Endothelial cell (in vitro differentiated cells): Measurements from ENCODE around the gene PTPRT. TPM values are rescaled to one million over a fixed set of nuclear protein-coding genes. Genes with fewer than 3 reads are reported as not detected.

Experiments used
- DNase-seq: peaks from one replicate; pipeline ENCODE4 v3.0.0; 2021; ENCODE audit warnings: low spot score
- H3K27ac Mint-ChIP-seq: one replicate; pipeline ENCODE4 v1.8.0; 2021; ENCODE audit warnings: mixed read lengths, inconsistent platforms; ENCODE audit not compliant: unreplicated experiment
- H3K27me3 Mint-ChIP-seq: one replicate; pipeline ENCODE4 v1.8.0; 2021; ENCODE audit warnings: mild to moderate bottlenecking, moderate library complexity, mixed read lengths, inconsistent platforms; ENCODE audit not compliant: unreplicated experiment
- H3K36me3 Mint-ChIP-seq: one replicate; pipeline ENCODE4 v1.8.0; 2021; ENCODE audit warnings: mild to moderate bottlenecking, low read depth, mixed read lengths, inconsistent platforms; ENCODE audit not compliant: unreplicated experiment
- H3K4me1 Mint-ChIP-seq: one replicate; pipeline ENCODE4 v1.8.0; 2021; ENCODE audit warnings: mild to moderate bottlenecking, mixed read lengths, inconsistent platforms; ENCODE audit not compliant: unreplicated experiment
- H3K4me3 Mint-ChIP-seq: one replicate; pipeline ENCODE4 v1.8.0; 2021; ENCODE audit warnings: mild to moderate bottlenecking, mixed read lengths, inconsistent platforms; ENCODE audit not compliant: unreplicated experiment
- H3K9me3 Mint-ChIP-seq: one replicate; pipeline ENCODE4 v1.8.0; 2021; ENCODE audit warnings: mixed read lengths, inconsistent platforms; ENCODE audit not compliant: unreplicated experiment
- CTCF ChIP-seq: fragments of 200-600 bp; sonication (generic); IDR thresholded peaks from one replicate; pipeline ENCODE4 v1.5.0; 2021; ENCODE audit warnings: antibody characterized with exemption; ENCODE audit not compliant: unreplicated experiment
- total RNA-seq: library from RNA; stranded (reverse); fragmentation: NEBNext Ultra II Directional; extraction: Animal tissue kit (Norgen Biotek cat#: 25700); gene quantifications from one replicate; pipeline ENCODE4 v1.2.1, GENCODE V29; 2021; ENCODE audit not compliant: unreplicated experiment

Gene PTPRT
- total RNA-seq, 1 donor from 2014 or later = 0.10 TPM

- no peak for TF ChIP-seq CTCF
- no peaks in the 10 kb centered on the region for H3K36me3 Mint-ChIP-seq
- no peak overlapping the region for H3K4me3 Mint-ChIP-seq
- H3K27me3 Mint-ChIP-seq = peaks cover 4% of the 10 kb centered on the region
- peaks cover 33% of the 10 kb centered on the region for H3K9me3 Mint-ChIP-seq
- no peaks in the 10 kb centered on the region for H3K4me1 Mint-ChIP-seq
- no peak overlapping the region for H3K27ac Mint-ChIP-seq
- DNase-seq = no peak
These were observed 134.4 kb downstream of the PTPRT start for GRCh38 chr20:43055181-43055884.

- TF ChIP-seq CTCF = no peak
- Mint-ChIP-seq H3K4me1 (no peaks in the 10 kb centered on the region), H3K4me3 (no peak overlapping the region), H3K9me3 (peaks cover 29% of the 10 kb centered on the region), H3K27me3 (peaks cover 4% of the 10 kb centered on the region), H3K27ac (no peak overlapping the region), H3K36me3 (peaks cover 4% of the 10 kb centered on the region)
- no peak for DNase-seq
These were observed 137.2 kb downstream of the PTPRT start for GRCh38 chr20:43052532-43052931.

GRCh38 chr20:43046966-43047365, 142.7 kb downstream of the PTPRT start:
- TF ChIP-seq CTCF = no peak
- DNase-seq = no peak
- H3K27ac Mint-ChIP-seq = no peak overlapping the region
- H3K9me3 Mint-ChIP-seq = peaks cover 21% of the 10 kb centered on the region
- no peak overlapping the region for H3K4me3 Mint-ChIP-seq
- H3K36me3 Mint-ChIP-seq = peaks cover 9% of the 10 kb centered on the region
- no peaks in the 10 kb centered on the region for H3K4me1 Mint-ChIP-seq
- H3K27me3 Mint-ChIP-seq = peaks cover 2% of the 10 kb centered on the region

GRCh38 chr20:43043887-43044286, 145.8 kb downstream of the PTPRT start:
- Mint-ChIP-seq H3K4me1 (no peaks in the 10 kb centered on the region), H3K4me3 (no peak overlapping the region), H3K27ac (no peak overlapping the region), H3K27me3 (peaks cover 2% of the 10 kb centered on the region), H3K36me3 (peaks cover 9% of the 10 kb centered on the region), H3K9me3 (peaks cover 27% of the 10 kb centered on the region)
- TF ChIP-seq CTCF = no peak
- DNase-seq = no peak

- peaks cover 26% of the 10 kb centered on the region for H3K9me3 Mint-ChIP-seq
- no peak overlapping the region for H3K27ac Mint-ChIP-seq
- DNase-seq = peak; percentile 18
- peaks cover 2% of the 10 kb centered on the region for H3K27me3 Mint-ChIP-seq
- no peaks in the 10 kb centered on the region for H3K4me1 Mint-ChIP-seq
- no peaks in the 10 kb centered on the region for H3K36me3 Mint-ChIP-seq
- no peak overlapping the region for H3K4me3 Mint-ChIP-seq
- no peak for TF ChIP-seq CTCF
These were observed 149.3 kb downstream of the PTPRT start for GRCh38 chr20:43040427-43040826.
